ES-I3 (cell line): Measurements from ENCODE around the gene MISP.
A peak's percentile ranks its signal among the peaks of the same experiment; 100 is the strongest.

ENCODE experiments used
- H3K36me3 ChIP-seq: 2 replicates; pipeline ENCODE4 v1.6.1; 2013; ENCODE audit warnings: mild to moderate bottlenecking, low read length, control low read depth, moderate library complexity; ENCODE audit not compliant: insufficient read depth
- H3K4me1 ChIP-seq: 2 replicates; pipeline ENCODE4 v1.6.1; 2013; ENCODE audit warnings: mild to moderate bottlenecking, control low read depth, low read length; ENCODE audit not compliant: insufficient read depth
- H3K9ac ChIP-seq: 2 replicates; pipeline ENCODE4 v1.6.1; 2013; ENCODE audit warnings: low read depth, mild to moderate bottlenecking, low read length, moderate library complexity
- H3K9me3 ChIP-seq: 2 replicates; pipeline ENCODE4 v1.6.1; 2013; ENCODE audit warnings: mild to moderate bottlenecking, low read length, moderate library complexity; ENCODE audit not compliant: control insufficient read depth, insufficient read depth

Gene MISP

DNA sequence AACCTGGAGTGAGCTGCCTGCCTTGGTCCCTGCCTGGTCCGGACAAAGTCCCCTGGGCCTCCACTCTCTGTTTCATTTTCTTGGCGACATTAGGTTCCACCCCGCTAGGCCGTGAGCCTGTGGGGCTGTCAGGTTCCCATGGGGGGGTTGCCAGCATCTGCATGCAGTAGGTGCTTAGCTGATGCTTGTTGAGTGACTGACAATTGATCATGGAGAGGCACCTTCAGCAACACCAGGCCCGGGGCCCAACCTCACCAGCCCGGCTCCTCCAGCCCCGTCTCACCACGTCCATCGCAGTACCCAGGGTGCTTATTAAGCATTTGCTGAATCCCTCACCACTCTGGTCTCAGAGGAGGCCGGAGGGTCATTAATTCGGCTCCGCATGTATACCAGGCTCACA, 13.4 kb downstream of the MISP start:
- Histone ChIP-seq H3K9ac (no peak overlapping the region), H3K36me3 (no peaks in the 10 kb centered on the region), H3K9me3 (no peaks in the 10 kb centered on the region), H3K4me1 (no peaks in the 10 kb centered on the region)

DNA sequence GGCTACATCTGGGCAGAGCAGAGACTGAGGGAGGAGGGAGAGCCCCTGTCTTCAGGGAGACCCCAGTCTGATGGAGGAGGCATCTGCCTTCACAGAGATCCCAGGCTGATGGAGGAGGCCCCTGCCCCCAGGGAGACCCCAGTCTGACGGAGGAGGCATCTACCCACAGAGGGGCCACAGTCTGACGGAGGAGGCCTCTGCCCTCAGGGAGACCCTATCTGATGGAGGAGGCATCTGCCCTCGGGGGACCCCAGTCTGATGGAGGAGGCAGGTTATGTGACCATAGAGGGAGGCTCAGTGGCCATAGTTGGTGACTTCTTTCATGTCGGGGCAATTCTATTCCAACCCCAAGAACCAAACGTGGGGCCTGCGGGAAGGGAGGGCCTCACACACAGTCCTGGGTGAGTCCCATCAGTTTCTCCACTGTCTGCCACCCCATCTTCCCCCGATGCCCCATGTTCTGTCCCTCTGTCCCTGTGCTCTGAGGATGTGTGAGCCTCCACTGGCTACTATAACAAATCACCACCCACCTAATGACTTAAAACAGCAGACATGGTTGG, 14.3 kb downstream of the MISP start:
- no peaks in the 10 kb centered on the region for H3K36me3 ChIP-seq
- no peaks in the 10 kb centered on the region for H3K4me1 ChIP-seq
- H3K9ac ChIP-seq, result no peak overlapping the region
- H3K9me3 ChIP-seq, result no peaks in the 10 kb centered on the region

DNA sequence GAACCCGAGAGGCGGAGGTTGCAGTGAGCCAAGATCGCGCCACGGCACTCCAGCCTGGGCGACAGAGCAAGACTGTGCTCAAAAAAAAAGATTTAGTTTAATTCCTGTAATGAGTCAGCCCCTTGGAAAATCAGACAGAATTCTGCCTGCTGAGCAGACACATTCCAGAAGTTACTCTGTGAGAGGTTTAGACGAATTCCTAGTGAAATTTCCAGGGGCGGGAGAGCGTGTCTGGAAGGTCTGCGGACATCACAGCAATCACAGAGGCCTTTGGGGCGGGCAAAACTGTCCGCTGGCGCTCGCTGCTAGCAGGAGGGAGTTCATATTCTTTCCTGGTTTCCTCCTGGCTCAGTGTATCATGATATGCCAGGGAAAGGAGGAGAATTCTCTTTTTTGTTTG, 17.5 kb downstream of the MISP start:
- Histone ChIP-seq H3K9me3 (no peaks in the 10 kb centered on the region), H3K9ac (no peak overlapping the region), H3K36me3 (no peaks in the 10 kb centered on the region), H3K4me1 (0 out of 2 replicates have a peak, but pooled peaks cover 2% of the 10 kb centered on the region)

DNA sequence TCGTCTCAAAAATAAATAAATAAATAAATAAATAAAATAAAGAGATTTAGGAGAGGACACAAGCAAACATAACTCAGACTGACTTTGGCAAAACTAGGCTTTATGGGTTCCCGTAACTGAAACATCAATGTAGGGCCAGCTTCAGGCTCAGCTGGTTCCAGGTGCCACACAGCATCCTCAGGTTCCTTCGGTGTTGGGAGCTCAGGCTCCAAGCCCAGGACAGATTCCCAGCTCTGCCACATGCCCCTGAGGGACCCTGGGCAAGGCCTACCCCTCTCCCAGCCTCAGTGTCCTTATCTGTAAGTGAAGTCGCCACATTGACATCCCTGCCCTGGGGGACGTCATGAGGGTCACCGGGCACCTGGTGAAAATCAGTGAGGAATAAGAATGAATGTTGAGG, 18.7 kb downstream of the MISP start:
- no peaks in the 10 kb centered on the region for H3K9me3 ChIP-seq
- H3K9ac ChIP-seq, result no peak overlapping the region
- no peaks in the 10 kb centered on the region for H3K36me3 ChIP-seq
- 0 out of 2 replicates have a peak, but pooled peaks cover 2% of the 10 kb centered on the region for H3K4me1 ChIP-seq

DNA sequence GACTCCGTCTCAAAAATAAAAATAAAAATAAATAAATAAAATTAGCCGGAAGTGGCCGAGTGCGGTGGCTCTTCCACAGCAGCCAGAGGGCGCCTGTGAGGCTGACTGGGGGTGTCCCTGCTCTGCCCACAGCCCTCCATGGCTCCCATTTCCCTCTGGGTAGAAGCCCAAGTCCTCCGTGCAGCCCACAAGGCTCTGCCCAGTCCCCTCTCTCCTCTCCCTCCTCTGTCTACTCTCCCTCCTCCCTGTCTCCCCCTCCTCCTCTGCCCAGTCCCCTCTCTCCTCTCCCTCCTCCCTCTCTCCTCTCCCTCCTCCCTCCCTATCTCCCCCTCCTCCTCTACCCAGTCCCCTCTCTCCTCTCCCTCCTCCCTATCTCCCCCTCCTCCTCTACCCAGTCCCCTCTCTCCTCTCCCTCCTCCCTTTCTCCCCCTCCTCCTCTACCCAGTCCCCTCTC, 20.4 kb downstream of the MISP start:
- Histone ChIP-seq H3K4me1 (0 out of 2 replicates have a peak, but pooled peaks cover 2% of the 10 kb centered on the region), H3K36me3 (no peaks in the 10 kb centered on the region), H3K9me3 (no peaks in the 10 kb centered on the region), H3K9ac (no peak overlapping the region)

DNA sequence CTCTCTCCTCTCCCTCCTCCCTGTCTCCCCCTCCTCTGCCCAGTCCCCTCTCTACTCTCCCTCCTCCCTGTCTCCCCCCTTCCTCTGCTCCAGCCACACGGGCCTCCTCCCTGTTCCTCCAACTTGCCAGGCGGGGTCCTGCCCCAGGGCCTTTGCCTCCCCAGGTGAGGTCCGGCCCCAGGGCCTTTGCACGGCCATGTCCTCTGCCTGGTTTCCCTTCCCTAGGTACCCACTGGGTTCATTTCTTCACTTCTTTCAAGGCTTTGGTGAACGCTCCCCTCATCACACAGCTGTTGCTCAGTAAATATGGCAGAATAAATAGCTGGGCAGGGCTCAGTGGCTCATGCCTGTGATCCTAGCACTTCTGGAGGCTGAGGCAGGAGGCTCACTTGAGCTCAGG, 21.2 kb downstream of the MISP start:
- Histone ChIP-seq H3K4me1 (0 out of 2 replicates have a peak, but pooled peaks cover 2% of the 10 kb centered on the region), H3K36me3 (no peaks in the 10 kb centered on the region), H3K9ac (no peak overlapping the region), H3K9me3 (no peaks in the 10 kb centered on the region)

DNA sequence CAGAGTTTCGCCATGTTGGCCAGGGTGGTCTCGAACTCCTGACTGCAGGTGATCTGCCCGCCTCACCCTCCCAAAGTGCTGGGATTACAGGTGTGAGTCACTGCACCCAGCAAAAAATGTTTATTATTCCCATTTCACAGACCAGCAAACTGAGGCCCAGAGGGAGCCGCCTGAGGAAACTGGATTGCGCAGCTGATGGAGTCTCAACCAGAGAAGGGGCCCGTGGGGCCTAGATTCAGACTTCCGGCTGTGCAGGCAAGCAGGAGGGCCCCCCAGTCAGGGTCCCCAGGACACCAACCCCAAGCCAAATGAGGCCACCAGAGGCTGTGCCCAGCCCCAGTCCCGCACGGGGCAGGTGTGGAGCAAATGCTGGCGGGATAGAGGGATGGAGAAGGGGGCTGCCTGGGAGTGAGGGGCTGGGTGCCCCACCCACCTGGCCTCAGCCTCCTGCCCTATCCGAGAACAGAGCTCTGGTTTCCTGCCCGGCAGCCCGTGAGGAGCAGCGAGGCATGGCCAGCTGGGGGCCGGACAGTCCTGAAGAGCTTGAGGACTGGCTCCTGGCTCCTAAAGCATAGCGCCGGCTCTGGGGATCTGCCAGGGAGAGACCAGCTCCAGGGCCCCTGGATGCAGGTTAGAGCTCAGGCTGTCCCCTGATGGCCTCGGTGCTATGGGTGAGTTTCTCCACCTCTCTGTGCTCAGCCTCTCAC, 22.0 kb downstream of the MISP start:
- no peaks in the 10 kb centered on the region for H3K9me3 ChIP-seq
- H3K9ac ChIP-seq, result no peak overlapping the region
- no peaks in the 10 kb centered on the region for H3K36me3 ChIP-seq
- 0 out of 2 replicates have a peak, but pooled peaks cover 2% of the 10 kb centered on the region for H3K4me1 ChIP-seq

DNA sequence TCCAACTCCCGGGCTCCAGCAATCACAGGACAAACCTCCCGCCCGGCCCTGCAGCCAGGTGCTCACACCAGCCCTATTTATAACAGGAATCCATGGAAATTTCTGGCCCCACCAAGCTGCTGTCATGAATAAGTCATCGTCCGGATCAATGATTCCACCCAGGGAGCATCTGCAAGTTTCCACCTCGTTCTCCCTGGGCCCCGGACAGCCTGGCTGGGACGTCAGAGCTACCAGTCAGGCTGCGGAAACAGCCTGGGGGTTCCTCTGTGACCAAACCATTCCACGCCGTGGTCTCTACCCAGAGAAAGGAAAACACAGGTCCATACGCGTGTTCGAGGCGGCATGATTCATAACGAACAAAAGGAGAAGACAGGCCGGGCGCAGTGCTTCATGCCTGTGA, 25.6 kb downstream of the MISP start:
- H3K9ac ChIP-seq, result no peak overlapping the region

DNA sequence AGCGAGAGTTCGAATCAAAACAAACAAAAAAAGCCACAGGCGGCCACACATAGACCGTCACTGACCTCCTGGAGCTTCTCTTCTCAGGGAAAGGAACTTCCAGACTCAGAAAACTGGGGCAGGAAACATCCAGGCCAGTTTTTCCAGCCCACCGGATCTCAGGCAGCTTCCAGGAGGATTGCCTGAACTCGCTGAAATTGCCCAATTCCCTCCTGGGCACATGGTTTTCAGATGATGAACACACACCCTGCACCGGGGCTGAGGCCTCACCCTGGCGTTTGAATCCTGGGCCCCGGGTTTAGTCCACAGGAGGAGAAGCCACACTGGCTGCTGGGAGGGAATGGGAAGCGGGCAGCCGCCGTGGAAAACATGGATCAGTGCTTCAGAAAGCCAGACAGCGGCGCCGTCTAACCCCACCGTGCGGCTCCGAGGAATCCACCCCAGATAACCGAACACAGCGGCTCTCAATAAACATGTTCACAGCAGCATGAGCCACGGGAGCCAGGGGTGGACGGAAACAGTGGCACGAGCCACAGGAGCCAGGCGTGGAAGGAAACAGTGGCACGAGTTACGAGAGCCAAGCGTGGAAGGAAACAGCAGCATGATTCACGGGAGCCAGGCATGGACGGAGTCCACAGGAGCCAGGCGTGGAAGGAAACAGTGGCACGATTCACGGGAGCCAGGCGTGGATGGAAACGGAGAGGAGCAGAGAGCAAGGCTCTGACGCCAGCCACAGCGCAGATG, 28.2 kb downstream of the MISP start:
- Histone ChIP-seq H3K9me3 (no peaks in the 10 kb centered on the region), H3K9ac (no peak overlapping the region), H3K36me3 (no peaks in the 10 kb centered on the region), H3K4me1 (no peaks in the 10 kb centered on the region; the same call in 1 of the 2 replicates)

More for the DNA sequence above, 25.6 kb downstream of the MISP start:
- Histone ChIP-seq H3K4me1 (0 out of 2 replicates have a peak, but pooled peaks cover 2% of the 10 kb centered on the region), H3K36me3 (no peaks in the 10 kb centered on the region), H3K9me3 (no peaks in the 10 kb centered on the region)

DNA sequence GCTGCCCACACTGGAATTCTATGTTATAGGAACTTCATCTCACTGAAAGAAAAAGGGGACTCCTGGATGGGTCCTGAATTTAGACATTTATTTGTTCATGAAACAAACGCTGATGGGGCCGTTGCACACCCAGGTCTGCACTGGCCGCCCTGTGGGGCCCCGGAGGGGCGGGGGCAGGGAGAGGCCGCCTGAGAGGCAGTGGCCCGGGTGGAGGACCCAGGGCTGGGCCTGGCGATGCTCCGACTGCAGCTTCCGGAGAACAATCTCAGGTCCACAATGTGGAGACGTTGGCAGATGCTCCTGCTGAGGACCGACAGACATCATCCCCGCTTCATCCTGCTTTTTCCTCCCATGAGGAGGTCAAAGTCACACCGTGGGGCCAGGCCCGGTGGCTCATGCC, 30.0 kb downstream of the MISP start:
- H3K36me3 ChIP-seq, result no peaks in the 10 kb centered on the region
- H3K9me3 ChIP-seq, result no peaks in the 10 kb centered on the region
- H3K4me1 ChIP-seq, result no peaks in the 10 kb centered on the region; the same call in 1 of the 2 replicates
- H3K9ac ChIP-seq, result no peak overlapping the region

DNA sequence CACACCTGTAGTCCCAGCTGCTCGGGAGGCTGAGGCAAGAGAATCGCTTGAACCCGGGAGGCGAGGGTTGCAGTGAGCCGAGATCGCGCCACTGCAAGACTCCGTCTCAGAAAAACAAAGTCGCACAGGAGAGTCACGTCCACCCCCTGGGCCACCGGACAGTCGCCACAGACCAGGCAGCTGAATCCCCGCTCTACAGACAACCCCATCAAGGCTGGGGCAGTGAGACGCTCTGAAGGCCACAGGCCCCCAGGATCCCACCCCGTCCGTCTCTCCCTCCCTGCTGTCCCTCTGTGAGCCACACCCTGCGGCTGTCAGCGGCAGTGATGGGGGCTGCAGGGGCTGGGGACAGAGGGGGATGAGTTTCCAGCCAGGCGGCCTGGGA, 30.9 kb downstream of the MISP start:
- Histone ChIP-seq H3K36me3 (no peaks in the 10 kb centered on the region), H3K9me3 (no peaks in the 10 kb centered on the region), H3K9ac (peak overlapping the region; percentile 66), H3K4me1 (no peaks in the 10 kb centered on the region; the same call in 1 of the 2 replicates)

DNA sequence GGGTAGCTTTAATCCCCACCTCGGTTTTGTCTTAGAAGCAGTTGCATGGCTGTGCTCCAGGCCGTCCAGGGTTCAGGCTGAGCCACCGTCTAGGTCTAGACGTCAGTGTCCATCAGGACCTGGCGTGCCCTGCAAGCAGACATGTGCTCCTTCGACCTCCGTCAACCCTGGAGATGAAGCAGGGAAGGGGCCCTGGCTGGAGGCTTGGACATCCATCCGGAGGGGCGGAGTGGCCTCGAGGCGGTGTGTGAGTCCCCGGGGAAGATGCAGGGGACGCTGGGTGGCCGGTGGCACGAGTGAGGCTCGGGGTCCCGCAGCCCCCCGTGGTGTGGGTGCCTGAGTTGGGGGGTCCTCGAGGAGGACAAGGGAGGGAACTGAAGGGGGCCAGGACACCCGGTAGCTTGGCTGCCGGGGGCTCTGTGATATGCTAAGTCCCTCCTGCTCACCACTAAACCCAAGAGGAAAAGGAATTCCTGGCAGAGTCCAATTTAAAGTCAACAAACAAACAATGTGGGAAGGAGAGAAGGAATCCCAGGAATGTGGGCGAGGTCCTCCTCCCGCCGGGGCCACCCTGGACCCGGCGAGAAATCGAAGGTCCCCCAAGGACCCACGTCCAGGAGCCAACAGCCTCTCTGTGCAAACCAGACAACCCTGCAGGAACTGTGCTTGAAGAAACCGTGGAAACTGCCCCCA, 31.4 kb downstream of the MISP start:
- Histone ChIP-seq H3K4me1 (no peaks in the 10 kb centered on the region; the same call in 1 of the 2 replicates), H3K36me3 (no peaks in the 10 kb centered on the region), H3K9ac (peak overlapping the region; percentile 66)

DNA sequence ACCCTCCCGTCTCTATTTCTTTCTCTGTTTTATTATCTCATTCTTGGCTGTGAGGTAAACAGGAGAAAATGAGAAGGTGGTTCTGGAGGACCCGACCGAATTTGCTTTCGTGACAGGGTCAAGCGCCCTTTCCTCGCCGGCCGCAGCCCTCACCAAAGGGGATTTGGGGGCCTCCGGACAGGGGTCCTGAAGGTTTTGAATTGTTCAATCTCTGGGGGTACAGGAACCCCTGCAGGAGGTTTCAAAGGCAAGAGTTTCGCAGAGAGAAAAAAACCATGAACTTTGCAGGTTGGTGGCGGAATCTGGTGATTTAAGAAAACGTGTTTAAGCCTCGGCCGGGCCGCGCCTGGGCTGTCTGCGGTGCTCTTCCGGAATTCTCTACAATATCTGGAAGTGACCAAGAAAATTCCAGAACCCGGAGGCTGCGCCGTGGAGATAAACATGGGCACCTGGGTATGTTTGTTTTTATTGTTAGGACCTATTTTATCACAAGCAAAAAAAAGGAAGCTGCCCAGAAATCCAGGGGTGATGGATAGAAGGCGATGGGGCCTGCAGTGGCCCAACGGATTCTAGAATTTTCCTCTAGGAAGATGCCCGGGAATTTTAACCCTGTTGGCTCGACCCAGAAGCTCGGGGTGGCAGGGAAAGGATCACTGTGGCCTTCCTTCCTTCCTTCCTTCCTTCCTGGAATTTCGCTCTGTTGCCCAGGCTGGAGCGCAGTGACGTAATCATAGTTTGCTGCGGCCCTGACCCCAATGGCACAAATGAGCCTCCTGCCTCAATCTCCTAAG, 32.2 kb downstream of the MISP start:
- no peaks in the 10 kb centered on the region; the same call in 1 of the 2 replicates for H3K4me1 ChIP-seq
- no peaks in the 10 kb centered on the region for H3K36me3 ChIP-seq
- H3K9ac ChIP-seq, result peak overlapping the region; percentile 66
- no peaks in the 10 kb centered on the region for H3K9me3 ChIP-seq

More for the DNA sequence above, 31.4 kb downstream of the MISP start:
- no peaks in the 10 kb centered on the region for H3K9me3 ChIP-seq
